Subcutaneous adipose tissue (tissue), 4 donors: ENCODE measurements around the gene DDX39A. TPM values are rescaled to one million over a fixed set of nuclear protein-coding genes. Genes with fewer than 3 reads are reported as not detected.

Experiments
- CTCF ChIP-seq: fragments of 450-650 bp; IDR thresholded peaks from one replicate; pipeline ENCODE4 v1.5.1; 2016; ENCODE audit warnings: low read depth, mild to moderate bottlenecking, control low read depth, antibody characterized with exemption, moderate library complexity
- total RNA-seq, 4 donors: library from RNA; depleted of rRNA; stranded (reverse); fragments of >200 nt; gene quantifications; one replicate each; pipeline ENCODE4 v1.1.0, GENCODE V29; 2016

Gene DDX39A
- 10 to 100 TPM; 45.8 to 67.1 (median 56.7) TPM for total RNA-seq

- TF ChIP-seq CTCF, result no peak
Observed at GRCh38 chr19:14419106-14419813, at the start of gene DDX39A. TSS of gene DDX39A (minus strand) at chr19:14419341. CDS start at chr19:14413220, 6,121 bp downstream.

- TF ChIP-seq CTCF, result no peak
Observed at GRCh38 chr19:14467816-14468215, 48.7 kb upstream of the DDX39A start.

GRCh38 chr19:14467391-14467790 lies 48.2 kb upstream of the DDX39A start:
- TF ChIP-seq CTCF, result no peak

- no peak for TF ChIP-seq CTCF
Observed at GRCh38 chr19:14463747-14464146, 44.6 kb upstream of the DDX39A start.

GRCh38 chr19:14460935-14461334 lies 41.8 kb upstream of the DDX39A start:
- no peak for TF ChIP-seq CTCF

GRCh38 chr19:14459703-14460102 lies 40.6 kb upstream of the DDX39A start:
- TF ChIP-seq CTCF, result no peak

GRCh38 chr19:14450876-14451275 lies 31.7 kb upstream of the DDX39A start:
- TF ChIP-seq CTCF, result no peak
